ENCODE results near the gene MAB21L4. TPM values are rescaled to one million over a fixed set of nuclear protein-coding genes. Genes with fewer than 3 reads are reported as not detected.

The MAB21L4 gene
- polyA plus RNA-seq, 1 of the 3 experiments (the other 2 are of a cell fraction) = not detected

GRCh38 chr2:240894006-240894405 lies 1.9 kb downstream of the MAB21L4 start:
- H3K4me2 ChIP-seq = no peak overlapping the region
- CTCF ChIA-PET = interaction anchor here (0.9 to 1.8 kb wide), 2 partner anchors 11 to 36 kb away, joined by 3 to 4 read pairs; no protein-coding TSS in a partner anchor

More at GRCh38 chr2:240894006-240894405, 1.9 kb downstream of the MAB21L4 start:
- Histone ChIP-seq H3K36me3 (replicated peaks in 1 of 2; ENCODE audit: control insufficient read depth in 1 of 2, insufficient read depth in 2 of 2, low read length in 1 of 2) (no peaks in the 10 kb centered on the region), H3K9me3 (no peaks in the 10 kb centered on the region), H3K4me3 (ENCODE audit: low read depth in 2 of 2, low read length in 1 of 2) (no peak overlapping the region), H3K9ac (no peak overlapping the region), H4K20me1 (ENCODE audit: insufficient read depth) (no peaks in the 10 kb centered on the region), H3F3A (replicated peaks; ENCODE audit: insufficient read depth) (no peaks in the 10 kb centered on the region), H3K4me1 (ENCODE audit: control insufficient read depth in 1 of 2, insufficient read depth in 2 of 2, low read depth in 1 of 2, low read length in 1 of 2) (peaks cover 0 to 15% of the 10 kb centered on the region in 2 experiments; a peak in 1 of 4 replicates), H3K27ac (ENCODE audit: low read depth in 2 of 2, low read length in 1 of 2) (no peak overlapping the region), H3K27me3 (ENCODE audit: insufficient read depth) (no peaks in the 10 kb centered on the region), H2AFZ (ENCODE audit: low read depth) (no peak overlapping the region), H3K9me2 (no peaks in the 10 kb centered on the region), H3K79me2 (ENCODE audit: insufficient read depth) (no peaks in the 10 kb centered on the region)
- WGBS (ENCODE audit: low lambda C conversion rate) = 79% methylated on average over 7 of the region's 9 CpGs
- TF ChIP-seq, protein P1, sequence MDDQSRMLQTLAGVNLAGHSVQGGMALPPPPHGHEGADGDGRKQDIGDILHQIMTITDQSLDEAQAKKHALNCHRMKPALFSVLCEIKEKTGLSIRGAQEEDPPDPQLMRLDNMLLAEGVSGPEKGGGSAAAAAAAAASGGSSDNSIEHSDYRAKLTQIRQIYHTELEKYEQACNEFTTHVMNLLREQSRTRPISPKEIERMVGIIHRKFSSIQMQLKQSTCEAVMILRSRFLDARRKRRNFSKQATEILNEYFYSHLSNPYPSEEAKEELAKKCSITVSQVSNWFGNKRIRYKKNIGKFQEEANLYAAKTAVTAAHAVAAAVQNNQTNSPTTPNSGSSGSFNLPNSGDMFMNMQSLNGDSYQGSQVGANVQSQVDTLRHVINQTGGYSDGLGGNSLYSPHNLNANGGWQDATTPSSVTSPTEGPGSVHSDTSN (IDR thresholded peaks at IDR 0.05) = no peak
- no peak for TF ChIP-seq TCF12 (IDR thresholded peaks at IDR 0.05)
- no peak for TF ChIP-seq FOXM1 (IDR thresholded peaks at IDR 0.05; ENCODE audit: low read depth)
- TF ChIP-seq TEAD4 (IDR thresholded peaks at IDR 0.05; ENCODE audit: borderline replicate concordance, insufficient read depth) = no peak
- no peak for TF ChIP-seq SMC3 (IDR thresholded peaks at IDR 0.05; ENCODE audit: low read depth, low read length)
- no peak for TF ChIP-seq GABPA (IDR thresholded peaks at IDR 0.05; ENCODE audit: low read depth)
- no peak for TF ChIP-seq USF2 (IDR thresholded peaks at IDR 0.05; ENCODE audit: borderline replicate concordance, low read depth, low read length)
- TF ChIP-seq RAD21 (IDR thresholded peaks at IDR 0.05; ENCODE audit: low read length) = no peak
- TF ChIP-seq MXI1 (IDR thresholded peaks at IDR 0.05; ENCODE audit: low read depth, low read length) = no peak
- no peak for TF ChIP-seq CTCF (IDR thresholded peaks at IDR 0.05)
- TF ChIP-seq JUND (IDR thresholded peaks at IDR 0.05) = no peak
- no peak for TF ChIP-seq NRF1 (IDR thresholded peaks at IDR 0.05; ENCODE audit: low read depth, low read length)
- no peak for TF ChIP-seq MAX (IDR thresholded peaks at IDR 0.05; ENCODE audit: low read depth)
- no peak for TF ChIP-seq SIN3A (IDR thresholded peaks at IDR 0.05; ENCODE audit: borderline replicate concordance, low read depth, low read length)
- no peak for TF ChIP-seq FOXJ3 (CRISPR knock-in tag; IDR thresholded peaks at IDR 0.05)
- TF ChIP-seq MEF2A (IDR thresholded peaks at IDR 0.05; ENCODE audit: borderline replicate concordance, low read depth) = no peak
- no peak for TF ChIP-seq FOSL2 (IDR thresholded peaks at IDR 0.05; ENCODE audit: borderline replicate concordance, low read depth)
- TF ChIP-seq POLR2AphosphoS5 (IDR thresholded peaks at IDR 0.05; ENCODE audit: low read depth, low read length) = no peak
- TF ChIP-seq CHD2 (IDR thresholded peaks at IDR 0.05; ENCODE audit: low read length, partially characterized antibody) = no peak
- no peak for DNase-seq
- POLR2A ChIA-PET = no interaction called here
